ENCODE measurements around the gene RNF145. TPM values are rescaled to one million over a fixed set of nuclear protein-coding genes. Genes with fewer than 3 reads are reported as not detected.

The RNF145 gene
- total and polyA plus RNA-seq, 2 of the 13 experiments (the other 11 are each of a cell fraction or from before 2014, with no cell fraction given) = 24.6 TPM

DNA sequence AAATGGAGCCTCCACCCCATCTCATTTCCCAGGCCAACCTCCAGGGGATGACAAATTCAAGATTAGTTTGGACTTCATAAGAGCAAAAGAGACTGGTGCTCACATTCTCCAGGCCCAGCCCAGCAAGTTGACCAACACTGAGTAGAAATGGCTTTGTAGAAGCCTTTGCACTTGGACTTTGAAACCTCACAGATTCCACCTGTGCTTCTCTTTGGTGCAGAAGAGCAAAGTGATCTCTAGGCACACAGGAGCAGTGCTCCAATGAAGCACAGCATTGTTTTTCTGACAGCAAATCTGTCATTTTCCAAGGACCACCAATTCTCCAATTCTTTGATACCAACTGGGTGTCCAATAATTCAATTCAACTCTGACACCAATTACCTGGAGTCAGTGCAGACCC, 17.1 kb upstream of the RNF145 start (continued):
- peak; percentile 60; the same call in 1 of the 2 replicates for TF ChIP-seq ZSCAN5A (CRISPR knock-in tag; IDR thresholded peaks at IDR 0.05; ENCODE audit: borderline replicate concordance)
- TF ChIP-seq, protein P1, sequence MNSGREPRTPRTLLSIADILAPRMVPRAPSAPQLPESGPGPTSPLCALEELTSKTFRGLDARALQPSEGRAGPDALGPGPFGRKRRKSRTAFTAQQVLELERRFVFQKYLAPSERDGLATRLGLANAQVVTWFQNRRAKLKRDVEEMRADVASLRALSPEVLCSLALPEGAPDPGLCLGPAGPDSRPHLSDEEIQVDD (CRISPR knock-in tag; IDR thresholded peaks at IDR 0.05; ENCODE audit: borderline replicate concordance) = no peak
- TF ChIP-seq MEIS1 (CRISPR knock-in tag; IDR thresholded peaks at IDR 0.05; ENCODE audit: borderline replicate concordance) = no peak
- TF ChIP-seq, protein P2, sequence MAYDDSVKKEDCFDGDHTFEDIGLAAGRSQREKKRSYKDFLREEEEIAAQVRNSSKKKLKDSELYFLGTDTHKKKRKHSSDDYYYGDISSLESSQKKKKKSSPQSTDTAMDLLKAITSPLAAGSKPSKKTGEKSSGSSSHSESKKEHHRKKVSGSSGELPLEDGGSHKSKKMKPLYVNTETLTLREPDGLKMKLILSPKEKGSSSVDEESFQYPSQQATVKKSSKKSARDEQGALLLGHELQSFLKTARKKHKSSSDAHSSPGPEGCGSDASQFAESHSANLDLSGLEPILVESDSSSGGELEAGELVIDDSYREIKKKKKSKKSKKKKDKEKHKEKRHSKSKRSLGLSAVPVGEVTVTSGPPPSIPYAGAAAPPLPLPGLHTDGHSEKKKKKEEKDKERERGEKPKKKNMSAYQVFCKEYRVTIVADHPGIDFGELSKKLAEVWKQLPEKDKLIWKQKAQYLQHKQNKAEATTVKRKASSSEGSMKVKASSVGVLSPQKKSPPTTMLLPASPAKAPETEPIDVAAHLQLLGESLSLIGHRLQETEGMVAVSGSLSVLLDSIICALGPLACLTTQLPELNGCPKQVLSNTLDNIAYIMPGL (CRISPR knock-in tag; IDR thresholded peaks at IDR 0.05; ENCODE audit: borderline replicate concordance in 1 of 2, low read depth in 1 of 2) = no peak
- TF ChIP-seq, protein P3, sequence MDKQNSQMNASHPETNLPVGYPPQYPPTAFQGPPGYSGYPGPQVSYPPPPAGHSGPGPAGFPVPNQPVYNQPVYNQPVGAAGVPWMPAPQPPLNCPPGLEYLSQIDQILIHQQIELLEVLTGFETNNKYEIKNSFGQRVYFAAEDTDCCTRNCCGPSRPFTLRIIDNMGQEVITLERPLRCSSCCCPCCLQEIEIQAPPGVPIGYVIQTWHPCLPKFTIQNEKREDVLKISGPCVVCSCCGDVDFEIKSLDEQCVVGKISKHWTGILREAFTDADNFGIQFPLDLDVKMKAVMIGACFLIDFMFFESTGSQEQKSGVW (CRISPR knock-in tag; IDR thresholded peaks at IDR 0.05; ENCODE audit: borderline replicate concordance) = no peak
- TF ChIP-seq HOXA3 (CRISPR knock-in tag; IDR thresholded peaks at IDR 0.05) = no peak
- no peak for TF ChIP-seq ZSCAN25 (CRISPR knock-in tag; IDR thresholded peaks at IDR 0.05)
- peak; percentile 31; the same call in 1 of the 2 replicates for TF ChIP-seq SALL1 (CRISPR knock-in tag; IDR thresholded peaks at IDR 0.05)
- no peak for TF ChIP-seq DNMT1 (CRISPR knock-in tag; IDR thresholded peaks at IDR 0.05)
- no peak for TF ChIP-seq ZFY (CRISPR knock-in tag; IDR thresholded peaks at IDR 0.05)
- no peak for TF ChIP-seq KMT2A (CRISPR knock-in tag; IDR thresholded peaks at IDR 0.05)
- no peak for TF ChIP-seq SOX13 (IDR thresholded peaks at IDR 0.05)
- peak in 1 of 2 experiments; percentile 27; a peak in 1 of 4 replicates for TF ChIP-seq SOX13 (CRISPR knock-in tag; conservative IDR thresholded peaks at IDR 0.05 in 1 of 2, IDR thresholded peaks at IDR 0.05 in 1 of 2)
- TF ChIP-seq SRY (CRISPR knock-in tag; IDR thresholded peaks at IDR 0.05) = no peak
- TF ChIP-seq, protein P4, sequence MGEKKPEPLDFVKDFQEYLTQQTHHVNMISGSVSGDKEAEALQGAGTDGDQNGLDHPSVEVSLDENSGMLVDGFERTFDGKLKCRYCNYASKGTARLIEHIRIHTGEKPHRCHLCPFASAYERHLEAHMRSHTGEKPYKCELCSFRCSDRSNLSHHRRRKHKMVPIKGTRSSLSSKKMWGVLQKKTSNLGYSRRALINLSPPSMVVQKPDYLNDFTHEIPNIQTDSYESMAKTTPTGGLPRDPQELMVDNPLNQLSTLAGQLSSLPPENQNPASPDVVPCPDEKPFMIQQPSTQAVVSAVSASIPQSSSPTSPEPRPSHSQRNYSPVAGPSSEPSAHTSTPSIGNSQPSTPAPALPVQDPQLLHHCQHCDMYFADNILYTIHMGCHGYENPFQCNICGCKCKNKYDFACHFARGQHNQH (CRISPR knock-in tag; IDR thresholded peaks at IDR 0.05) = 0 out of 2 replicates have a peak, but pooled peaks have one; percentile 25
- TF ChIP-seq, protein P5, sequence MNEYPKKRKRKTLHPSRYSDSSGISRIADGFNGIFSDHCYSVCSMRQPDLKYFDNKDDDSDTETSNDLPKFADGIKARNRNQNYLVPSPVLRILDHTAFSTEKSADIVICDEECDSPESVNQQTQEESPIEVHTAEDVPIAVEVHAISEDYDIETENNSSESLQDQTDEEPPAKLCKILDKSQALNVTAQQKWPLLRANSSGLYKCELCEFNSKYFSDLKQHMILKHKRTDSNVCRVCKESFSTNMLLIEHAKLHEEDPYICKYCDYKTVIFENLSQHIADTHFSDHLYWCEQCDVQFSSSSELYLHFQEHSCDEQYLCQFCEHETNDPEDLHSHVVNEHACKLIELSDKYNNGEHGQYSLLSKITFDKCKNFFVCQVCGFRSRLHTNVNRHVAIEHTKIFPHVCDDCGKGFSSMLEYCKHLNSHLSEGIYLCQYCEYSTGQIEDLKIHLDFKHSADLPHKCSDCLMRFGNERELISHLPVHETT (CRISPR knock-in tag; conservative IDR thresholded peaks at IDR 0.05) = no peak
- peak; percentile 50; the same call in 1 of the 2 replicates for TF ChIP-seq GATAD2A (CRISPR knock-in tag; IDR thresholded peaks at IDR 0.05)
- TF ChIP-seq ZNF816 (CRISPR knock-in tag; IDR thresholded peaks at IDR 0.05; ENCODE audit: borderline replicate concordance) = no peak
- TF ChIP-seq SOX5 (CRISPR knock-in tag; IDR thresholded peaks at IDR 0.05; ENCODE audit: borderline replicate concordance) = peak; percentile 23; the same call in 1 of the 2 replicates
- TF ChIP-seq MTF2 (CRISPR knock-in tag; IDR thresholded peaks at IDR 0.05; ENCODE audit: borderline replicate concordance) = no peak
- TF ChIP-seq ZNF772 (CRISPR knock-in tag; IDR thresholded peaks at IDR 0.05) = no peak
- TF ChIP-seq HDAC6 (IDR thresholded peaks at IDR 0.05; ENCODE audit: low read depth, low read length) = no peak

Measured in HepG2 (cell line).